PFSK-1 (cell line): ENCODE measurements around the gene WSB1.

Experiments
- POLR2AphosphoS5 ChIP-seq: IDR thresholded peaks from 2 replicates; pipeline ENCODE4 v1.6.1; 2012; ENCODE audit warnings: low read depth, mild to moderate bottlenecking, control low read depth, low read length, moderate library complexity
- SIN3A ChIP-seq: IDR thresholded peaks from 2 replicates; pipeline ENCODE4 v1.6.1; 2012; ENCODE audit warnings: mild to moderate bottlenecking, low read length, moderate library complexity, borderline replicate concordance; ENCODE audit not compliant: insufficient read depth
- TAF1 ChIP-seq: IDR thresholded peaks from 2 replicates; pipeline ENCODE4 v1.6.1; 2012; ENCODE audit warnings: low read length, control low read depth, borderline replicate concordance; ENCODE audit not compliant: insufficient read depth

- no peak for TF ChIP-seq TAF1
- no peak for TF ChIP-seq SIN3A
- no peak for TF ChIP-seq POLR2AphosphoS5
These were observed 33.5 kb downstream of the WSB1 start for GRCh38 chr17:27327397-27327796.
